Endometrial microvascular endothelial cells (primary cell): Measurements from ENCODE around the gene MS4A18. TPM values are rescaled to one million over a fixed set of nuclear protein-coding genes. Genes with fewer than 3 reads are reported as not detected.
"Not testable (repeated sequence)": the region's sequence is repeated elsewhere in the genome, so short reads cannot be mapped to it uniquely, and the experiment has no call there.

Source experiments
- in situ Hi-C: cut with HindIII; loops from 2 replicates; pipeline ENCODE4 v1.10.0; 2017; ENCODE audit warnings: low sequenced_read_pairs, low pct_unique_long_range_greater_than_20kb; ENCODE audit errors: inconsistent ontology term
- total RNA-seq: library from RNA; depleted of rRNA; stranded (reverse); fragments of >200 nt; gene quantifications from one replicate; pipeline ENCODE4 v1.2.3, GENCODE V29; 2015; ENCODE audit errors: inconsistent ontology term

MS4A18 gene
- total RNA-seq, 1 donor from 2014 or later = not detected

DNA sequence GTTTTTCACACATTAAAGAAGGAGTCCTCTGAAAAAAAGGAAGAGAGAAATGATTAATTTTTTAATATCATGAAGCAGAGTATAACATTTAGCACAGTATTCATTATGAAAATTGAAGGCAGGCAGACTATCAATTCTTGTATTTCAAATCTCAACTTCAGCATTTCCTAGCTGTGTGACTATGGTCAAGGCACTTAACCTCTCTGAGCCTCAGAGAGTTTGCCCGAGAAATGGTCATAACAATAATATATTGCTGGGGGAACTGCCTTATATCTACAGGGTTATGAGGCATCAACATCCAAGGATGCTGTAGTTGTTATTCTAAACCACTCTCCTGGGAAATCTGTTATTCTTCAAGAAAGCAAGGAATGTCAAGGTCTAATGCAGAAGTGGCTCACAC lies 1.1 kb downstream of the MS4A18 start:
- in situ Hi-C loops = no loop called here

DNA sequence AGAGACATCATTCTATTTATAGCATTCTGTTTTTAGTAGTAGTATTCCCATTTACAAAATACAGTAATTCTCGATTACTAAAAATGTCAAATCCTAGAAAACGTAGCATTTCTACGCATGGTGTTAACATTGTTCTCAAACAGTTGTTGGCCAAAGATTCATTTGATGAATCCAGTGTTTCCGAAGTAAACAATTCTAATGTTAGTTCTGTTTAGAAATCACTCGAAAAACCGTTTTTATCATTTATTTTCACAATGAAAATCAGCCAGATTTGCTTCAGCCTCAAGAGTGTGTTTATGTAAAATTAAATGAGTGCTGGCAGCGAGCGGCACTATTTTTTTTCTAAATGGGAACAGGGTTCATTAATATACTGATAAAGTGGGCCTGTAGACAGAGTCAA lies 7.1 kb downstream of the MS4A18 start:
- in situ Hi-C loops = no loop called here

DNA sequence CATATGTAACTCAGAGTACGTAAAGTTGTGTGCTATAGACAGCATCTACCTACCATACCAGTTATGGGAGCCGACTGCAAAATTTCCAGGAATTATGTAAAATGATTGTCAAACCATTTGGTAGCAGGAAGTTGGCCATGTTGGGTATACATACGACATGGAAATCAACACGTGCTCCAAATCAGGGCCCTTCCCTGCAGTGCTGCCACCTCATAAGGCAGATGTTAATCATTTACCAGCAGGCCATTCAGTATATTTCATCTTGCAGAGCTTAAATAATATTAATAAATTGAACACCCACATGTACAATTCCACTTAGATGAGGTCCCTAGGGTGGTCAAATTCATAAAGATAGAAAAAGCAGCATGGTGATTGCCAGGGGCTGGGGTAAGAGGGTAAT lies 9.8 kb downstream of the MS4A18 start:
- in situ Hi-C loops = no loop called here

DNA sequence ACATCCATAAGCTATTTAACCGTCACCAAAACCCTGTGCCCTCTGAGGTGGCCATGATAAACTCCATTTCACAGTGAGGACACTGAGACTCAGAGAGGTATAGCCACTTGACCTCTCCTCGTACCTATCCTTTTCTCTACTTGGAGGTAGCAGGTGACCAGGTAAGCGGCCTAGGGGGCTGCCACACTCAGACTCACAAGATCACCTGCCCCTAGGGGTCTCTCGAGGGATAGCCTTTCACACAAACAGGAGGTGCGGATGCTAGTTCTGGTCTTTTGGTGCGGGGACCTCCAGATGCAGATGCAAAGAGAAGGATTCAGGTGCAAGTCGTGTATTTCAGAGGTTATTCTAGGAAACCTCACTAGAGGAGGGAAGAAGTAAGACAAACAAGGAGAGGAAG lies 14.6 kb downstream of the MS4A18 start:
- in situ Hi-C loops = no loop called here

DNA sequence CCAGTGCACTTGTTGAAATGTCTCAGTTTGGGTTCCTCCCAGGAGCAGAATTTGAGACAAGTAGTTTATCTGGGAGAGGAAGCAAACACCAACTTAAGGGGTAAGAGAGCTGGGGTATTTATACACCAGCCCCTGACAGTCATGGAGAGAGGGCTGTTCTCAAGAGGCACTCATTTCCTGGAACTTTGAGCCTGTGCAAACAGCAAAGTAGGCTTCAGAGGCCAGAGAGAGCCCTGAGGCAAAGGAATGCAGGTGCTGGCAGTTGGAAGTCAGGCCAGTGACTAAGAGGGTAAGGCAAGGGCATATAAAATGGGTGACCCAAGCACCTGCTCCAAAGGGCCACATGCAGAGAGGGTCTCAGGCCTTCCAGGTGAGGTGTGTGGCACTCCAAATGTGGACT lies 16.1 kb downstream of the MS4A18 start:
- in situ Hi-C loops = no loop called here

DNA sequence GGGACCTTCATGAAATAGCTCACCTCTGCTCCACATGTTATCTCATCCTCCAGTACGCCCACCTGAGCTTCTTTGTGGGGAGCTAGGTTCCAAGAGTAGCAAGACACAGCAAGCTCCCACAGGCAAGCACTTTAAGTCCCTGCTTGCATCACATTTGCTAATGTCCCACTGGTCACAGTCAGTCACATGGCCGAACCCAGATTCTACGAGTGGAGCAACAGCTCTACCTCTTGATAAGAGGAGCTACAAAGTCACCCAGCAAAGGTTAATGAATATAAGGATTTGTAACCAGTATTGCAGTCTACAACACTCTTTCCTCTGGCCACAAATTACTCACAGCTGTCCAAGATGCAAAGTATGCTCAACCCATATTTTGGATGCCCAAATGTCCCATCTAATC lies 16.9 kb downstream of the MS4A18 start:
- in situ Hi-C loops = no loop called here

DNA sequence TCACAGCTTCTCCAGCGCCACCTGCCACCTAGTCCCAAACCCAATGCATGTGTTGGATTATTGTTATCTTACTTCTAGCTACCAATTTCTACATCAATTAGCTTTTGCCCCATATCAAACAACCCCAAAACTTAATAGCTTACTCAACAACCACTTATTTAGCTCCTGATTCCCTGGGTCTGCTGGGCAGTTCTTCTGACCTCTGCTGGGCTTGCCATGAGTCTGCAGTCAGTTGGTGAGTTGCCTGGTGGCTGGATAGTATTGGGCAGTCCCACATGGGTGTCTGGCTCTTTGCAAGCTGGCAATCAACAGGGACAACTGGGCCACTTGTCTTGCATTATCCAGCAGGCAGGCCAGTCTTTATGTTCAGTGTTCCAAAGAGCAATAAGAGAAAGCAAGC lies 18.5 kb downstream of the MS4A18 start:
- in situ Hi-C loops = no loop called here

DNA sequence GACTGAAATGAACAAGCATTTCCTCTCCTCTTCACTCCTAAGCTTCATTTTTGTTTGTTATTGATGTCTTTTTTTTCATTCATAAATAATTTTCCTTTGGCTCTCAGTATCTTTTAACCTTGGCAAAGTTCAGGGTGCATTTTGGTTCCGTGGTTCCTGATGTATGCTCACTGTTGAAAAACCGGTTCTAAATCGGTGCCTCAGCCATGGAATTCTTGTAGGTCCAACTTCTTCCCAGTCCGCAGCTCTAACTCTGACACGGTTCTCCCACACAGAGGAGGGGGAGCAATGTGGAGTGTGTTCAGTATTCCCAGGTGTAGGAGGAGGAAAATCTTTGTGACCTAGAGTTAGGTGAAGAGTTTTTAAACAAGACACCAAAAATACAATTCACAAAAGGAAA lies 19.6 kb downstream of the MS4A18 start:
- in situ Hi-C loops = no loop called here

DNA sequence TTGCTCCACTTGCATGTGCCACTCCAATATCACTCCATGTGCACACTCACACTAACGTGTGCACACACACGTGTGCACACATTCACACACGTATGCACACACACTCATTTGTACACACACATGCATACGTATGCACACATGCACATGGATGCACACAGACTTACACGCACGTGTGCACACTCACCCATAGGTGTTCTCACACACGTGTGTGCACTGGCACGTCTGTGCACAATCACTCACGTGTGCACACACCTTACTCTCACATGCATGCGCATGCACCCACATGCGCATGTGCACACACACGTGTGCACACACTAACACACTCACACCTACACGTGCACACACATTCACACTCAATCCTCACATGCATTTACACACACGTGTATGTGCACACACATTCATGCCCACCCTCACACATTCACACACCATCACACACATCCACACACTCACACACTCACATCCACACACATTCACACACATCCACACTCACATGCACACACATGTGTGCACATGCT lies 22.9 kb downstream of the MS4A18 start:
- in situ Hi-C loops = no loop called here

DNA sequence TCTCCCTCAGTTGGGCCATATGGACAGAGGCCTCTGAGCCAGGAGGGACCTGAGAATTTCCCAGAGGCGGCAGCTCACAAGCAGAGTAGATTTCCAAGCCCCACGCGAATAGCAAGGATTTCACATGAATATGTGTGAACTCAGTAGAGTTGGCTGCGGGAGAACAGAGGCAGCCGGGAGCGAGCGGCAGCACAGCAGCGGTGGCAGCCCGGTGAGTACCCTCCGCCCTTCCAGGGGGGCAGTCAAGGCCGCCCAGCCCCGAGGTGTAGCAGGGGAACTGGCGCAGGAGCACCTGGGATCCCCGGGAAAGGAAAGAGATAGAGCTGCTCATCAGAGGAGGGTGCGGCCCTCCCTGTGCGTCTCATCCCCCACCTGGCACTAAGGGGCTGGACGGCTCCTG lies 23.7 kb downstream of the MS4A18 start:
- in situ Hi-C loops = no loop called here

DNA sequence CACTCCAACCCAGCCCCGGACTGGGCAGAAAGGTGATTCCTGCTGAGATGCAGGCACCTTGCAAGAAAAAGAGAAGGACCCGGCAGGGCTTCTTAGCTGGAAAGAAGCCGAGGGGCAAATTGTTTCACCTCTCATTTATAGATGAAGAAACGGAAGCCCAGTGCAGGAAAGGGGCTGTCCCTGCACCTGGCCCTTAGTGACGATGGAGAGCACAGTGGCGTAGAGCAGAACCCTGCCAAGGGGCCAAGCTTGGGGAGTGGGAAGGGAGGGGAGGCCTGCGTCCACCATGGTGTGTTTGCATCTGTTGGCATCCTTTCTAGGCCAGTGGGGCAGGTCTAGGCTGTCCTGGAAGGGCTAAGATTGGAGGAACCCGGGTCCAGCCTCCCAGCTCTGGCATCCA lies 24.3 kb downstream of the MS4A18 start:
- in situ Hi-C loops = no loop called here

DNA sequence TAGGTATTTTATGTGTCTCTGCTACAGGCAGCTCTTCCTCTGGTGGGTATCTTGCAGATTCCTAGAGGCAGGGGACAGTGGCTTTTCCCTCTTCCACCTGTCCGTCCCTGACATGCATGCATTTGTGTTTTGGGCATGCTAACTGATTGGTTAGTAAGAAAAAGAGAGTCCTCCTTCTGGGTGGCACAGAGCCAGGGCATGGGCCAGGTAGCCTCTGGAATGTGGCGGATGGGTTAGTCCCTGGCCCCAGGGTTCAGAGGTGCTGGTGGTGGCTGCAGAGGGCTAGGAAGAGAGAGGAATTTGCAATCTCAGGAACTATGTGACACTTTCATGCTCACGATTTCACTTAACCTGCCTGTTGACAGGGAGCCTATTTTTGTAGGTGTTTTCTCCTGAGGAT lies 26.4 kb downstream of the MS4A18 start:
- in situ Hi-C loops = no loop called here

DNA sequence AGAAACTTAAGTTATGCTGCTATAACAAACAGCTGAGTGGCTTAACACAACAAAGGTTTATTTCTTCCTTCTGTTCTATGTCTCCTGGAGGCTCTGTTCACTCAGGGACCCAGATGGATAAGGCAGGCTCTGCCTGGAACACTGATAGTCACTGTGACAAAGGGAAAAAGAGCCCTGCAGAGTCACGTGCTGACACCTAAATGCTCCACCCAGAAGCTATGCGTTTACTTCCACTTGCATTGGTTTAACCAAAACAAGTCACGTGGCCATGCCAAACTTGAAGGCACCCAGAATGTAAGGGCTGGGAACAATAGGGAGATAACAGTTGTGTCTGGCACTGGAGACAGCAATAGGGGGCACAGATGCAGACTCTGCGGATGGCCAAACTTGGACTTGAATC lies 28.8 kb downstream of the MS4A18 start:
- in situ Hi-C loops = no loop called here

DNA sequence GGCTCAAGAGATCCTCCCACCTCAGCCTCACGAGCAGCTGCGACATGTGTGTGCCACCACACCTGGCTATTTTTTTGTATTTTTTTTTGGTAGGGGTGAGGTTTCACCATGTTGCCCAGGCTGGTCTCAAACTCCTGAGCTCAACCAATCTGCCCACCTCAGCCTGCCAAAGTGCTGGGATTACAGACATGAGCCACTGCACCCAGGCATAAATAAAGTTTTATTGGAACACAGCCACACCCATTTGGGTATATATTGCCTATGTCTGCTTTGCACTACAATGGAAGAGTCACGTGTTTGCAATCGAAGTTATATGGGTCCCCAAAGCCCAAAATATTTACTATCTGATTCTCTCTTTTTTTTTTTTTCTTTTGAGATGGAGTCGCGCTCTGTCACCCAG lies 30.4 kb downstream of the MS4A18 start:
- in situ Hi-C loops = no loop called here

DNA sequence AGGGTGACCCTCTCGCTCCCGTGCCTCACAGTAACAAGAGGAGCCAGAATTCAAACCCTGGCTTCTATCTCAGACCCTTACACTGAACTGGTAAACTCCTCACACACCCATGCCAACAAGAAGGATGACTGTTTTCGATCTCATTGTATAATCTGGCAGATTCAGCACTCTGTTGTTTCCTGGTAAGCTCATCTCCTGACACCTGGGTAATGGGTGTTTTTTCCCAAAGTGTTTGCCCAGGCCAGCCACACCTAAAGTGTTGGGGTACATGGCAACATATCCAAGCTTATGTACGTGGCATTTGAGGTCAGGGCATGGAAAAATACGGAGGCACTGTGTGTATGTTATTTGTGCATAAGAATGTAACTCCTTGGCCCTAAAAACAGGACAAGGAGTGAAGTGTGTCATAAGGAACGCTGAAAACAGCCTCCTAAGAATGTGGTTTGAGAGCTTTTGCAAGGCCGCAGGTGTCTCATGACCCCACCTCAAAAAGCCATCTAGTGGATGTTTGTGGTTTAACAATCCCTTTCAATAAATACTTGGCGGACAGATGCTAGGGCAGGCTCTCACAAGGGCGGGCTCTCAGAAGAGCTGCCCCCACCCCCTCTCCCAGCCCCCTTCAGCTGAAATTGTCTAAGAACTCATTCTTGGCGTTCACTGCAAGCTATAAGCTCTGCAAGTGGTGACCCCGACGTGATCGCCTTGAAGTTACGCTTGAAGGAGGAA lies 31.9 kb downstream of the MS4A18 start, which contains the start of gene MS4A15:
Gene MS4A15, plus strand, starts transcription at position 561 of the 726 bp plus-strand sequence. CDS start 6,867 bp downstream, outside the sequence.
- in situ Hi-C loops = no loop called here

DNA sequence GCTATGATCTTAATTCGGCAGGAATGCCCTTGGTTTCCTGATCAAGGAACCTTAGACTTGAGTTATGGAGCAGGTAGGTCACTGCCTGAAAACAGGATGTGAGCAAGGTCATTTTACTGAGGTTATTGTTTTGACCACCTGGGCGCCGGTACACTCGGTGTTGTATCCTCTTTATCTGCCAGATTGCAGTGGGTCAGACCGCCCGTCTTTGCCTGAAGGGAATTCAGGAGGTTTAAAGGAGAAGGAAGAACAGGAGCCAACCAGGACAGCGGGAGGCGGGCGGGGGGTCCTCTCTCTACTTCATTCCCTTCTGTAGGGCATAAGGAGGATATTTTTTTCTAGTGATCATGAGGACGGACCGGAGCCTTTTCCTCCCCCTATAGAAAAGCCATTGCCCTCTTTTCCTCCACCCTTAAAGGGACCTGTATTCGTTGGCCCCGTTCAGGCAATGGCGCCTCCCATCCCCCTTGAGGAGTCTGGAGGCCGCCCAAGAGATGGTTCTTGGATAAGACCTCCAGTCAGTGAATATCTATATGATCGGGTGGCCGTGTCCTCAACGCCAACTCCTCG lies 32.8 kb downstream of the MS4A18 start:
- in situ Hi-C loops = no loop called here

DNA sequence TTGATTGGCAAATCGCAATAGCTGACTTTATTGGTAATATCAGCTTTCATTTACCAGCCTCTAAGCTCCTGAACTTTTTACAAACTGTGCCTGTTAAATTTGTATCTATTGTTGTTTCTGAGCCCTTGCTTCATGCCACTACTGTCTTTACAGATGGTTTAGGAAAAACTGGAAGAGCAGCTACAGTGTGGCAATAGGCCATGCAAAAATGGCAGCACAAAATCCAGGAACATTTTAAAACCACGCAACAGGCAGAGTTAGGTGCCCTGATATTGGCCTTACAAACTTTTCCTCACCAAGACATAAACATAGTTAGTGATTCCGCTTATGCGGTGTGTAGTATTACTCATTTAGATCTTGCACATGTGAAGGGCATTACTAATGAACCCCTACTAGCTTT lies 34.2 kb downstream of the MS4A18 start:
- in situ Hi-C loops = not testable (repeated sequence)

DNA sequence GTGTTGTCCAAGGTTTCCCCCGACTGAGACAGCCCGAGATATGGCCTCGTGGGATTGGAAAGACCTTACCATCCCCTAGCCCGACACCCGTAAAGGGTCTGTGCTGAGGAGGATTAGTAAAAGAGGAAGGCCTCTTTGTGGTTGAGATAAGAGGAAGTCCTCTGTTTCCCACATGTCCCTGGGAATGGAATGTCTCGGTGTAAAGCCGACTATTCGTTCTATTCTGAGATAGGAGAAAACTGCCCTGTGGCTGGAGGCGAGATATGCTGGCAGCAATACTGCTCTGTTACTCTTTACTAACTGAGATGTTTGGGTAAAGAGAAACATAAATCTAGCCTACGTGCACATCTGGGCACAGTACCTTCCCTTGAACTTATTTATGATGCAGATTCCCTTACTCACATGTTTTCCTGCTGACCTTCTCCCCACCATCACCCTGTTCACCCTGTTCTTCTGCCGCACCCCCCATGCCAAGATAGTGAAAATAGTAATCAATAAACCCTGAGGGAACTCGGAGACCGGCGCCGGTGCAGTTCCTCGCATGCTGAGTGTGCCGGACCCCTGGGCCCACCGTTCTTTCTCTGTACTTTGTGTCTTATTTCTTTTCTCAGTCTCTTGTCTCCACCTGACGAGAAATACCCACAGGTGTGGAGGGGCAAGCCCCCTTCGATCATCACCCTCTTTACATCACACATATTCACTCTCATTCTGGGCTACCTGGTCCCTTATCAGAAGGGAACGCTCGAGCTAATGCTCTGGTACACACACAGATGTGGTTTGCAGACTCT lies 35.1 kb downstream of the MS4A18 start:
- in situ Hi-C loops = not testable (repeated sequence)

DNA sequence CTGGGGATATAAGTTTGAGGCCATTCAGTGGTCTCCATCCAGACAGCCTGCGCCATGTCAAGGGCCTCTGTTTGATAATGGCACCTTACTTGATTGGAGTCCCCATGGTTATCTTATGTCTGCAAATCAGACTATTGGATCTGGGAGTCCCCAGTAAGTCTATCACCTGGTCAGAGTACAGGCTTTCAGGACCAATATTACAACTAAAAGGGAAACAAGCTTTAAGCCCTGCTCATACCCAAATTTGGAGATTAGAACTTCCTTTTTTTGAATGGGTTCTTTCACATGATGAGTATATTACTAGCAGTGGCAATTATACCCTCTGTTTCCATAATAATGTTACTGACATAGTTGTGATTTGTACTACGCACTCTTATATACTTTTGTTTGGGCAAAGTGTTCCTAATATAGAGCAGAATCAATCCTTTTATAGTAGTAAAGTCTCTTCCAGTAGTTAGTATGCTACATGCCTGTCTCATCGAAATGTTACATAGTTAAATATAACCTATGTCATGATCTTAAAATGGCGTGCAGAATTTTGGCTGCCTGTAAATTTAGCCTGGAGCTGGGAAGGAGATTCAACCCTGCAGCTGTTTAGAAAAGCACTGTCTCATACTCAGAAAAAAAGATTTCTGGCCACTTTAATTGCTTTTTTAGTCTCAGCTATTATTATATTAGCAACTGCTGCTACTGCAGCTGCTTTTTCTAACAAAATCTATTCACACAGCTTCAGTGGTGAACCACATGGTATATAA lies 37.1 kb downstream of the MS4A18 start:
- in situ Hi-C loops = no loop called here
